Fibroblast of skin of abdomen (primary cell): ENCODE measurements around the gene MRPL14.

Experiments
- DNase-seq: peaks from one replicate; pipeline ENCODE4 v3.0.0-alpha.2; 2013

The MRPL14 gene

DNA sequence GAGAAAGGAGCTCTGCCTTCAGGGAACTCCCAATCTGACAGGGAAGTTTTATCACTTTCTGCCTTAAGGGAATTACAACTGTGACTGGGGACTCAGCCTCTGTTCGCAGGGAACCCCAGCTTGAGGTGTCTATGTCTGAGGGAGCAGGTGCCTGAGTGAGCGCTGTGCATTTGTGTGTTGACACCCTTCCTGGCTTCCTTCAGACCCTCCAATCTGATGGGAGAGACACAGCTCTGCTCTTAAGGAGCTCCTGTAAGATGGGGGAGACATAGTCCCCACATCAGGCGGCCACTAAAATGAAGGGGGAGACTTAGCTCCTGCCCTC, 62.3 kb downstream of the MRPL14 start:
- no peak for DNase-seq

GRCh38 chr6:44064089-44064947, 62.9 kb downstream of the MRPL14 start:
- DNase-seq = peak; percentile 93

DNA sequence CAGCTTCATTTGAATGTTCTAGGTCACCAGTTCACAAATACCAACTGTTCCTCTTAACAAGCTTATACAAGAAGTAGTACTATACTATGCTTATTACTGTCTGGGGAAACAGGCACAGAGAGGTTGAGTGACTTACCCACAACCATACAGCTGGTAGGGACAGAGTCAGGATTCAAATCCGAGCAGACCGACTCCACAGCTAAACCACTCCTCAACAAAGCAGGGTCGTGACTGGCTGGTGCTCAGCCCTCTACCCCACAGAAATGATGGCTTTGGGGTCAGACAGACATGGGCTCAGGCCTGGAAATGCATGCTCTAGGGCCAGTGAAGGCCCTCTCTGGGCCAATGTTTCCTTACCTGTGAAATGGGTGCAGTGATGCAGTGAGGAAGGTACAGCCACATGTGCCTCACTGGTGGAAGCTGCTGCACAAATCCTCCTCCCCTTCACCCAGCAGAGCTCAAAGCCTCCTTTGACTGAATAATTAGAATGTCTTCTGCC, 63.6 kb downstream of the MRPL14 start:
- DNase-seq = no peak
